Gastroesophageal sphincter (tissue), 4 donors: Measurements from ENCODE around the gene SLC34A2. TPM values are rescaled to one million over a fixed set of nuclear protein-coding genes. Genes with fewer than 3 reads are reported as not detected.

Source experiments
- ATAC-seq: fragments of 150-250 bp; one replicate; pipeline ENCODE4 v1.9.1; 2016; ENCODE audit warnings: mild to moderate bottlenecking, moderate library complexity
- H3K27ac ChIP-seq, 4 donors: fragments of 200-600 bp; sonication (generic) in 3 of 4; 1 replicate in 3 of 4; 2 replicates in 1 of 4; pipeline ENCODE4 v1.5.1; 2016 to 2019
- H3K27me3 ChIP-seq: fragments of 200-600 bp; sonication (generic); one replicate; pipeline ENCODE4 v1.5.1; 2019
- H3K36me3 ChIP-seq, 2 donors: fragments of 200-600 bp; sonication (generic); one replicate each; pipeline ENCODE4 v1.5.1; 2019; ENCODE audit warnings: control low read depth in 1 of 2
- H3K4me1 ChIP-seq, 3 donors: fragments of 200-600 bp; sonication (generic); 1 replicate in 2 of 3; 2 replicates in 1 of 3; pipeline ENCODE4 v1.5.1; 2016 to 2019; ENCODE audit warnings: control low read depth in 2 of 3
- H3K4me3 ChIP-seq, 2 donors: fragments of 200-600 bp; sonication (generic); one replicate each; pipeline ENCODE4 v1.5.1; 2019; ENCODE audit warnings: mild to moderate bottlenecking in 1 of 2, moderate library complexity in 1 of 2
- H3K9me3 ChIP-seq, 3 donors: fragments of 200-600 bp; sonication (generic); one replicate each; pipeline ENCODE4 v1.5.1; 2017 to 2019; ENCODE audit warnings: control low read depth in 2 of 3
- CTCF ChIP-seq, 4 experiments: fragments of 200-600 bp in 2 of 4; fragments of 450-650 bp in 2 of 4; sonication (generic) in 1 of 4; IDR thresholded peaks; one replicate each; pipeline ENCODE4 v1.5.1; 2017 to 2019; ENCODE audit warnings: antibody characterized with exemption in 4 of 4, mild to moderate bottlenecking in 2 of 4, moderate library complexity in 2 of 4
- EP300 ChIP-seq: sonication (generic); formaldehyde crosslinking; IDR thresholded peaks from one replicate; pipeline ENCODE4 v1.6.1; 2017; ENCODE audit warnings: antibody characterized with exemption, mild to moderate bottlenecking
- POLR2A ChIP-seq, 2 donors: fragments of 450-650 bp; IDR thresholded peaks; one replicate each; pipeline ENCODE4 v1.6.1; 2017; ENCODE audit warnings: antibody characterized with exemption in 2 of 2, mild to moderate bottlenecking in 2 of 2, moderate library complexity in 1 of 2
- POLR2AphosphoS5 ChIP-seq: sonication (generic); formaldehyde crosslinking; IDR thresholded peaks from one replicate; pipeline ENCODE4 v1.6.1; 2017; ENCODE audit warnings: antibody characterized with exemption
- WGBS, 2 donors: methylation state at CpG; one replicate each; pipeline ENCODE4 v1.1.5; 2018; ENCODE audit warnings: low coverage in 1 of 2; 5-methylcytosine and 5-hydroxymethylcytosine counted together
- total RNA-seq, 4 donors: library from RNA; depleted of rRNA; stranded (reverse); fragments of >200 nt; gene quantifications; one replicate each; pipeline ENCODE4 v1.1.0, GENCODE V29; 2016

Gene SLC34A2
- total RNA-seq, 4 donors from 2014 or later = 7.8 TPM; not detected in 3

- Histone ChIP-seq H3K9me3 (no peaks in the 10 kb centered on the region), H3K4me1 (no peaks in the 10 kb centered on the region), H3K27me3 (peaks cover 4% of the 10 kb centered on the region), H3K27ac (no peak overlapping the region), H3K36me3 (no peaks in the 10 kb centered on the region), H3K4me3 (no peak overlapping the region)
- WGBS, 2 donors = 79 to 88% methylated on average over 4 of the region's 4 CpGs
- TF ChIP-seq POLR2AphosphoS5 (no peak), CTCF (IDR thresholded peaks at IDR 0.05) (no peak), POLR2A (IDR thresholded peaks at IDR 0.05) (no peak), EP300 (no peak)
- no peak for ATAC-seq
Observed at GRCh38 chr4:25635501-25635900, 20.1 kb upstream of the SLC34A2 start.

- Histone ChIP-seq H3K27ac (no peak overlapping the region), H3K4me1 (no peaks in the 10 kb centered on the region), H3K9me3 (no peaks in the 10 kb centered on the region), H3K27me3 (no peaks in the 10 kb centered on the region), H3K36me3 (no peaks in the 10 kb centered on the region), H3K4me3 (no peak overlapping the region)
- 88 to 95% methylated on average over 4 to 8 of the region's 10 CpGs for WGBS, 2 donors
- TF ChIP-seq EP300 = no peak
- no peak for TF ChIP-seq CTCF (IDR thresholded peaks at IDR 0.05)
- TF ChIP-seq POLR2A (IDR thresholded peaks at IDR 0.05) = no peak
- TF ChIP-seq POLR2AphosphoS5 = no peak
- ATAC-seq = no peak
Observed at GRCh38 chr4:25637581-25638220, 17.9 kb upstream of the SLC34A2 start.

GRCh38 chr4:25638221-25638601 lies 17.4 kb upstream of the SLC34A2 start:
- Histone ChIP-seq H3K4me3 (no peak overlapping the region), H3K27ac (no peak overlapping the region), H3K9me3 (no peaks in the 10 kb centered on the region), H3K4me1 (no peaks in the 10 kb centered on the region), H3K36me3 (no peaks in the 10 kb centered on the region), H3K27me3 (no peaks in the 10 kb centered on the region)
- no peak for ATAC-seq
- 62 to 95% methylated on average over 3 to 4 of the region's 4 CpGs for WGBS, 2 donors
- no peak for TF ChIP-seq POLR2A (IDR thresholded peaks at IDR 0.05)
- no peak for TF ChIP-seq EP300
- no peak for TF ChIP-seq CTCF (IDR thresholded peaks at IDR 0.05)
- TF ChIP-seq POLR2AphosphoS5 = no peak

- H3K4me1 ChIP-seq = no peaks in the 10 kb centered on the region
- TF ChIP-seq CTCF (IDR thresholded peaks at IDR 0.05) (no peak), POLR2A (IDR thresholded peaks at IDR 0.05) (no peak), EP300 (no peak), POLR2AphosphoS5 (no peak)
- H3K27me3 ChIP-seq = no peaks in the 10 kb centered on the region
- no peaks in the 10 kb centered on the region for H3K9me3 ChIP-seq
- H3K27ac ChIP-seq = no peak overlapping the region
- WGBS, 2 donors = 6 to 24% methylated on average over 4 of the region's 4 CpGs
- H3K36me3 ChIP-seq = no peaks in the 10 kb centered on the region
- no peak overlapping the region for H3K4me3 ChIP-seq
- no peak for ATAC-seq
Observed at GRCh38 chr4:25638806-25639205, 16.8 kb upstream of the SLC34A2 start.

GRCh38 chr4:25650311-25650710 lies 5.3 kb upstream of the SLC34A2 start:
- ATAC-seq = no peak
- 100% methylated on average over 2 of the region's 6 CpGs; no CpG with 5 or more reads in 1 of the 2 donors for WGBS, 2 donors
- no peak overlapping the region for H3K4me3 ChIP-seq

More at GRCh38 chr4:25650311-25650710, 5.3 kb upstream of the SLC34A2 start:
- Histone ChIP-seq H3K27ac (no peak overlapping the region), H3K27me3 (peaks cover 16% of the 10 kb centered on the region), H3K36me3 (no peaks in the 10 kb centered on the region), H3K4me1 (peaks cover 0 to 5% (median 0%) of the 10 kb centered on the region in 3 donors), H3K9me3 (no peaks in the 10 kb centered on the region)
- TF ChIP-seq EP300 (no peak), POLR2AphosphoS5 (no peak), CTCF (IDR thresholded peaks at IDR 0.05) (no peak), POLR2A (IDR thresholded peaks at IDR 0.05) (no peak)
